ENCODE measurements around the gene TARM1.
"Not testable (repeated sequence)": the region's sequence is repeated elsewhere in the genome, so short reads cannot be mapped to it uniquely, and the experiment has no call there.

The TARM1 gene

DNA sequence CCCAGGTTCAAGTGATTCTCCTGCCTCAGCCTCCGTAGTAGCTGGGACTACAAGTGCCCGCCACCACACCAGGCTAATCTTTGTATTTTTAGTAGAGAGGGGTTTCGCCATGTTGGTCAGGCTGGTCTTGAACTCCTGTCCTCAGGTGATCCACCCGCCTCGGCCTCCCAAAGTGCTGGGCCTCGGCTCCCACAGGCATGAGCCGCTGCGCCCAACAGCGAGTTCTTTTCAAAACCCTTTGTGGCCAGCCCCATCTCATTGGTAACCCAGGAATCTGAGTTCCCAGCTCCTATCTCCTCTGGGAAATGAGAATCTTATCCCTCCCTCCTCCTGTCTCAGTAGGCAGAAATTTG is 18.7 kb upstream of the TARM1 start:
- DNase-seq (ENCODE audit: low read depth), result not testable (repeated sequence)

DNA sequence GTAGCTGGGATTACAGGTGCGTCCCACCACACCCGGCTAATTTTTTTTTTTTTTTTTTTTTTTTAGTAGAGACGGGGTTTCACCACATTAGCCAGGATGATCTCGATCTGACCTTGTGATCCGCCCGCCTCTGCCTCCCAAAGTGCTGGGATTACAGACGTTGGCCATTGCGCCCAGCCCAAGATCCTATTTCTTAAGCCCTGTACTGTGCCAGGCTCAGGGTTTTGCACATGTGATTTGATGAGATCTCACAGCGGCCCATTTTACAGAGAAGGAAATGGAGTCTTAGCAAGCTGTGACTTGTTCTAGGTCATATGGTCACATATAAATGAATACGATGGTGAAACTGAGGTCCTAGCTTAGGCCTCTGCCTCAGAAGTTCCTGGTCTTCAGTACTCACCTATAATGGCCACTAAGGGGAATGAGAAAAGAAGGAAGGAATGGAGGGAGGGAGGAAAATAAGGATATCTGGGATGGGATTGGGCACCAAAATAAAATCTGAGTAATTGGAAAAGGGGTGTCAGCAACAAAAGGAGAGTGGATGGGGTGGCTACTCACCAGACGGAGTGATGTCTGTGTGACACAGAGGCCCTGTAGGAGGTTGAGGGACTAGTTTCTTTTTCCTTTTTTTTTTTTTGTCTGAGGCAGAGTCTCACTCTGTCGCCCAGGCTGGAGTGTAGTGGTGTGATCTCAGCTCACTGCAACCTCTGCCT is 18.2 kb upstream of the TARM1 start:
- DNase-seq (ENCODE audit: low read depth), result no peak

- DNase-seq (ENCODE audit: low read depth), result no peak
These were observed 15.5 kb upstream of the TARM1 start for GRCh38 chr19:54096617-54097106.

- not testable (repeated sequence) for DNase-seq (ENCODE audit: low read depth)
These were observed 14.9 kb upstream of the TARM1 start for GRCh38 chr19:54095859-54096616.

DNA sequence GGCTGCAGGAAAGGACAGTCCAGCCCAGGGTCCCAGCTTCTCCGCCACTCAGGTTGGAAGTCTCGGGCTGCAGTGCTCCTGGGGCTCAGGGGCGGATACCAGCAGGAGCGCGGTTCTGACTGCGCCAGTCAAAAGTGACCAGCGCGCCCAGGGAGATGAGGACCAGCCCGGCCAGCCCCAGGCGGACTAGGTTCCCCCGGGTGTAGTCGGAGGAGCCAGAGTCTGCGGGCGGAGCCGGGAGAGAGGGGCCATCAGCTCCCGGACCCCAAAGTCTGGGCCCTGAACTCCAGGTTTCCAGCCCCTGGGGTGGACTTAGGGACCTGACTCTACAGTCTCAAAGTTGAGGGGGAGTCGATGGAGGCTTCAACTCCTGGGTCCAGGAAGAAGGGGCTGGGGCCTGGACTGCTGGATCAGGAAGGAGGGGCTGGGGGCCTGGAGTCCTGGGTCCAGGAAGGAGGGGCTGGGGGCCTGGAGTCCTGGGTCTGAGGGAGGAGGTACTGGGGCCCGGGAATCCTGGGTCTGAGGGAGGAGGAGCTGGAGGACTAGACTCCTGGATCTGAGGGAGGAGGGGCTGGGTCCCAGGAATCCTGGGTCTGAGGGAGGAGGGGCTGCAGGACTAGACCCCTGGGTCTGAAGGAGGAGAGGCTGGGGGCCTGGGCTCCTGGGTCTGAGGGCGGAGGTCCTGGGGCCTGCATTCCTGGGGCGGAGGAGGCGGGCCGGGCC is 14.1 kb upstream of the TARM1 start:
- no peak for DNase-seq (ENCODE audit: low read depth)

DNA sequence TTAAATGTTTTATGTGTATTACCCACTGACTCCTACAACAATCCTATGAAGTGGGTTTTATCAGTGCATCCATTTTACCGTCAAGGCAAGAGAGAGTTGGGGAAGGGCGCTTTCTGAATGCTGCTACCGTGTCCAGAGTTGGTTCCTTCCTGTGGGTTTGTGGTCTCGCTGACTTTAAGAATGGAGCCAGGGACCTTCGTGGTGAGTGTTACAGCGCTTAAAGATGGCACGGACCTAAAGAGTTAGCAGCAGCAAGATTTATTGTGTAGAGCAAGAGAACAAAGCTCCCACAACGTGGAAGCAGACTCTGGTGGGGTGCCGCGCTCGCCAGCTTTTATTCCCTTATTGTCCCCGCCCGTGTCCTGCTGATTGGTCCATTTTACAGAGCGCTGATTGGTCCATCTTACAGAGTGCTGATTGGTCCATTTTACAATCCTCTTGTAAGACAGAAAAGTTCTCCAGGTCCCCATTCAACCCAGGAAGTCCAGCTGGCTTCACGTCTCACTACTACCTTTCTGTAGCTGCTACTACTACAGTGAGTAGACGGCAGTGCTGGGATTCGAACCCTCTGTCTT is 13.3 kb upstream of the TARM1 start:
- DNase-seq (ENCODE audit: low read depth), result no peak

- no peak for DNase-seq (ENCODE audit: low read depth)
These were observed 3.2 kb upstream of the TARM1 start for GRCh38 chr19:54084410-54084809.

GRCh38 chr19:54077334-54077733 is 3.8 kb downstream of the TARM1 start:
- DNase-seq (ENCODE audit: low read depth), result no peak

DNA sequence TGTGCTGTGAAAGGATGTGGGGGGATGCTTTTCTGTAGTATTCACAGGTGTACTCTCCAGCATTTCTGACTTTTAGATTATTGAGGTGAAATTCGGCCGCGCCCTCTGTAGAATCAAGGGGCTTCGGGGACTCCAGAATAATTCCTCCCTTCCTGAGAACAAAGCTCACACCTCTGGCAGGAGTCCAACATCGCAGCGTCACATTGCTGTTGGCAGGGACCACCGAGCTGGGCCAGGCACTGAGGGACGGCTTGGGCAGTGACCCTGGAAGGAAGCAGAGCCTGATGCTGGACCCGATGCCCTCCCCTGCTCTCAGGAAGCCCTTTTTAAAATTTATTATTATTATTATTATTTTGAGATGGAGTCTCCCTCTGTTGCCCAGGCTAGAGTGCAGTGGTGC is 6.3 kb downstream of the TARM1 start:
- no peak for DNase-seq (ENCODE audit: low read depth)

- no peak for DNase-seq (ENCODE audit: low read depth)
These were observed 7.3 kb downstream of the TARM1 start for GRCh38 chr19:54073829-54074228.

DNA sequence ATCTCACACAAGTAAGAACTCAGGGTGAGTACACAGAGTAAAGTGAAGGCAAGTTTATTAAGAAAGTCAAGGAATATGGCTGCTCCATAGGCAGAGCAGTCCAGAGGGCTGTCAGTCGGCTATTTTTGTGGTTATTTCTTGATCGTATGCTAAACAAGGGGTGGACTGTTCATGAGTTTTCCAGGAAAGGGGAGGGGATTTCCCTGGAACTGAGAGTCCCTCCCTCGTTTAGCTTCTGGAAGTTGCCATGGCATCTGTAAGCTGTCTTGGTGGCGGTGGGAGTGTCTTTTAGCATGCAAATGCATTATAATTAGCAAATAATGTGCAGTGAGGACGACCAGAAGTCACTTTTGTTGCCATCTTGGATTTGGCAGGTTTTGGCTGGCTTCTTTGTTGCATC is 11.7 kb downstream of the TARM1 start:
- no peak for DNase-seq (ENCODE audit: low read depth)

- no peak for DNase-seq (ENCODE audit: low read depth)
These were observed 17.6 kb downstream of the TARM1 start, which contains the start of gene VSTM1 for GRCh38 chr19:54063350-54064116. Gene VSTM1 (minus strand): TSS chr19:54063897. CDS start chr19:54063777, 120 bp downstream.

DNA sequence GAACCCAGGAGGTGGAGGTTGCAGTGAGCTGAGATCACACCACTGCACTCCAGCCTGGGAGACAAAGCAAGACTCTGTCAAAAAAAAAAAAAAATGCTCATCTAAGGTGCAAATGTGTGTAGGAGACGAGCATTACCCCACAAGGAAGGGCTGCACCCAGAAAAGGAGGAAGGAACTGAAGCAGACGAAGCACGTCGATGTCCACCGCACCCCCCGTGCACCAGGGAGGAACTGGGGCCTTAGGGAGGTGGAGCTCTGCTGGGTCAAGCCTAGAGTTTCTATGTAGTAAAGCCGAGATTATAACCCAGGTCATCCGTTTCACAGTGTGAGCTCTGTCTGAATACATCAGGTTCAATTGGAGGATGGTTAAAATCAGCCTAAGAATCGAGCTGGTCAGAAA is 18.5 kb downstream of the TARM1 start:
- no peak for DNase-seq (ENCODE audit: low read depth)

DNA sequence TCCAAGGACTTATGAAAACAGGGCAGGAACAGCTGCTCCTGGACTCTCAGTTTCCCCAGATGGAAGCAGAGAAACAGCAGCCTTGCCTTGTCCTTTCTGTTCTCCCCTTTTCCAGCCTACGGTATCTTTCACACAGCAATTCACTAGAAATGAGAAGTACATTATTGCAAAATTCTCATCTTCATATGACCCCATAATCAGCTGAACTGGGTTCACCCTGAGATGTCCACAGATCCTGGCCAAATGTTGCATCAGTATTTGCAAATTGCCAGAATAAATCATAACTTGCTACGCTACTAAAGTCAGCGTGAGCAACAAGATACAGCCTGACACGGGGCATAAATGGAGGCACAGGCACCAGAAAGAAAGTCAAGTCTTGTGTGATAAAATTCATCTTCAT is 33.5 kb downstream of the TARM1 start:
- no peak for DNase-seq (ENCODE audit: low read depth)

DNA sequence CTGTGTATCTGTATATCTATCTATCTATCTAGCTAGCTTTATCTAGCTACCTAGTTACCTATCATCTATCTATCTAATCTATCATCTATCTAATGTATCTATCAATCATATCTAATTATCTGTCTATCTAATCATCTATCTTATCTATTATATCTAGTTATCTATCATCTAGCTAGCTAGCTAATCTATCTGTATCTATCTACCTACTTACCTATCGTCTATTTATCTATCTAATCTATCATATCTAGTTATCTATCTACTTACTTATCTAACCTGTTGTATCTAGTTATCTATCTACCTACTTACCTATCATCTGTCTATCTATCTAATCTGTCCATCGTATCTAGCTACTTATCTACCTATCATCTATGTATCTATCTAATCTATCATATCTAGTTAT is 35.4 kb downstream of the TARM1 start:
- no peak for DNase-seq (ENCODE audit: low read depth)

DNA sequence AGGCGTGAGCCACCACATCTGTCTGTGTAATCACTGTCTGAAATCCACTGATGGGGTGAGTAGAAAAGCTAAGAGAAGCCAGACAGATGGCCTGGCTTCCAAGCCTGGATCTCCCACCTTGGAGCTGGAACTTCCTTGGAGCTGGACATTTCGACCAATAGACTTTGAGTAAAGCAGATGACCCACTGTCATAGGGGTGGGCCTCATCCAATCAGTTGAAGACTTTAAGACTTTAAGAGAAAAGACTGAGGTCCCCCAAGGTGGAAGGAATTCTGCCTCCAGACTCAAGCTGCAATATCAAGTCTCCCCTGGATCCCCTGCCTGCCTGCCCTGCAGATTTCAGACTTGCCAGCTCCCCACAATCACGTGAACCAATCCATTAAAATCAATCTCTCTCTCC is 38.2 kb downstream of the TARM1 start:
- no peak for DNase-seq (ENCODE audit: low read depth)

DNA sequence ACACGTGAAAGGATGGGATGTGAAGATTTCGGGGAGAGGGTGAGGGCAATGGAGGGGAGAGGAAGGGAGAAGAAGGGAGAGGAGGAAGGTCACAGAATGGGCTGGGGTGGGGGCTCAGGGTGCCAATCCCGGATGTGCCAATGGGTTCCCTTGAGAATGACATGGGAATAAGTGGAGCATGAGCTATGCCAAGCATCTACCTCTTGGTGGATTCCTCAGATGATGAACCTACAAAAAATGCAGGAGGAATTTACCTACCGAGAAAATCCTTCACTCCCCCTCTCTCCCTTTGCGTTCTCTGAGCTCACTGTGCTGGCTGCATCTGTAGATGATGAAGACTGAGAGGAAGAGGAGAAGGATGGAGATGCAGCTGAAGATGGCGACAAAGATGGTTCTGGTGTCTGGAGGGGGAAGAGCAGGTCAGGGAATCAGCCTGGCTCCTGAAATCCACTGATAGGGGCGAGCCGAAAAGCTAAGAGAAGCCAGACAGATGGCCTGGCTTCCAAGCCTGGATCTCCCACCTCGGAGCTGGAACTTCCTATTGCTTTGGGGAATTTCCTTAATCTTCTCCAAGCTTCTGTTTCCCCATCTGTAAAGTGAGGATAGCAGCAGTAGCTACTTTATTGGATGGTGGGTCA is 39.1 kb downstream of the TARM1 start:
- DNase-seq (ENCODE audit: low read depth), result no peak

DNA sequence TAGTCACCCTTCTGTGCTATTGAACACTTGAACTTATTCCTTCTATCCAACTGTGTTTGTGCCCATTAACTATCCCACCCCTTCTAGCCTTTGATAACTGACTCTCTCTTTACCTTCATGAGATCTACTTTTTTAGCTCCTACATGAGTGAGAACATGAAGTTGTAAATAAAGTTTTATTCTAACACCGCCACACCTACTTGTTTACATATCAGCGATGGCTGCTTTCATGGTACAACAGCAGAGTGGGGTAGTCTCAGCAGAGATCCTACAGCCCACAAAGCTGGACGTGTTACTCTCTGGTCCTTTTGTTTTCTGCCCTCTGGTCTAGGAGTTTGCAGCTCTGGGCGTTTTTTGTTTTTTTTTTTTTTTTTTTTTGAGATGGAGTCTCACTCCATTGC is 41.2 kb downstream of the TARM1 start:
- DNase-seq (ENCODE audit: low read depth), result no peak

DNA sequence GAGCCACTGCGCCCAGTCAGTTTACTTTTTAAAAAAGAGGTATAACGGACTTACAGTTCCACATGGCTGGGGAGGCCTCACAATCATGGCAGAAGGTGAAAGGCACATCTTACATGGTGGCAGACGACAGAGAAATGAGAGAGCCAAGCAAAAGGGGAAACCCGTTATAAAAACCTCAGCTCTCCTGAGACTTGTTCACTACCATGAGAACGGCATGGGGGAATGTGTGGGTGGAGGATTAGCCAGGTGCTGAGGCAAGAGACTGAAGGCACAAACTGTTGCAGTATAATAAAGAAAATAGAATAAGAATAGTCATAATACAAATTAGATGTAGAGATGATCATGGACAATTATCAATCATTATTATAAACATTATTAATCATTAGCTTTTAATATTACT is 44.6 kb downstream of the TARM1 start:
- not testable (repeated sequence) for DNase-seq (ENCODE audit: low read depth)

DNA sequence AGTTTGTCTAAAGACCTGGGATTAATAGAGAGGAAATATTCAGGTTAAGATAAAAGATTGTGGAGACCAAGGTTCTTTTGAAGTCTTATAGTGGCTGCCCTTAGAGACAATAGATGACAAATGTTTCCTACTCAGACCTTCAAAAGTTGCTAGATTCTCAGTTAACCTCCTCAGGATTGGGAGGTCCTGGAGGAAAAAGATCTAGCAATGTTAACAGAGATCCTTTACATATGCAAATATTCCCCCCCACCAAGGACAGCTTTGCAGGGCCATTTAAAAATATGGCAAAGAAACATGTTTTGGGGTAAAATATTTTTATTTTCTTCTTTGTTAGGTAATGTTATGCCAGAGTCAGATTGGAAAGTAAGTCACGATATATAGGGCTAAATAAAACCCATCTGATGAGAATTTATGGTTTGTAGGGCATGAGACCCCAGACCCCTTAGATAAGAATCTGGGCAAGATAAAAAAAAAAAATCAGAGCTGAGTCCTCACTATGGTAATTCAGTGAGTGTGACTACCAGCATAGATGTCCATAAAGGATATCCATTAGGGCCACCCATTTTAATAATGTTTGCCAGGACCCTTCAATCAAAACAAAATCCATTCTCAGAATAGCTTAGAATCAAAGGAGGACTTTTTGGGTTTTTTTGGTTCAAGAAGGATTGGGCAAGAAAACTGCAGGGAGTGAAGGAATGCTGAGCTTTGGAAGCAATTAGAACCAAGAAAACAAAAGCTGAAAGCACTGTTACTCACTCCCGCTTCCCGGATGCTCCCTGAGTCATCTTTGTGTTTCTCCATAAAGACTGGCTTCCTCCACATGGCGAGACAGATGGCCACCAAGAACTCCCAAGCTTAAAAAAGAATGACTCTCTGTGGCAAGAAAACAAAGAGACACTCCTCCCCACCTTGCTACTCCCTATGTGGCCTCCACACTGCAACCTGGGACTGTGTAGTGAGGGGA is 45.7 kb downstream of the TARM1 start:
- DNase-seq (ENCODE audit: low read depth), result no peak

Measured in stimulated activated CD8-positive, alpha-beta memory T cell treated with anti-CD3 and anti-CD28 coated beads, Interleukin-15, amount 100 ng/mL, for 24 hours (primary cell).